ENCODE data around the gene VANGL1.

Gene VANGL1

GRCh38 chr1:115652236-115652788 is 10.5 kb downstream of the VANGL1 start:
- Histone ChIP-seq H3K4me1 (ENCODE audit: control insufficient read depth in 1 of 2, insufficient read depth in 2 of 2, low read length in 2 of 2) (peaks cover 21 to 26% of the 10 kb centered on the region in 2 donors), H3K27me3 (ENCODE audit: control insufficient read depth in 1 of 2, insufficient read depth in 2 of 2, low read length in 2 of 2) (no peaks in the 10 kb centered on the region), H3K9ac (ENCODE audit: low read depth in 1 of 2, low read length in 2 of 2) (no peak overlapping the region), H3K4me3 (ENCODE audit: low read depth in 1 of 2, low read length in 2 of 2) (no peak overlapping the region), H3K27ac (ENCODE audit: low read depth, low read length) (no peak overlapping the region), H3K36me3 (ENCODE audit: control insufficient read depth in 1 of 2, insufficient read depth in 2 of 2, low read length in 2 of 2) (peaks cover 0 to 18% of the 10 kb centered on the region in 2 donors), H3K9me3 (ENCODE audit: control insufficient read depth in 1 of 2, low read length in 2 of 2) (no peaks in the 10 kb centered on the region)

DNA sequence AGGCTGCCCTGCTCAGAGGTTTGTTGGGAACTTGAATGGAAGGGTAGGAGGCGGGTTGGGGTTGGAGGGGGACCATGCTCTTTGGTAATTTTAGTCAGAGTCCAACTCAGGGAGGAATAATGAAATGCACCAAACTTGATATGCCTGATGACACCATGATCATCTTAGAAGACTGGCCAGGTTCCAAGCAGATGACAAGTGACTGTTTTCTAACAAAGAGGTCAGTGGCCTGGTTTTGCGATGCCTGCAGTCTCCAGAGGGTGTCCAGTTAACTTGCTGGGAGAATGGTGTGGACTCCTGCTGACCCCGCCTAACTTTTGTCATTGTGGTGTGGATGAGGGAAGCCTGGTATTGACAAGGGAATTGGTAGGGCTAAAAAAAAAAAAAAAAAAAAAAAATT is 12.4 kb downstream of the VANGL1 start:
- H3K9me3 ChIP-seq (ENCODE audit: control insufficient read depth in 1 of 2, low read length in 2 of 2): no peaks in the 10 kb centered on the region
- H3K4me3 ChIP-seq (ENCODE audit: low read depth in 1 of 2, low read length in 2 of 2): no peak overlapping the region
- peaks cover 0 to 32% of the 10 kb centered on the region in 2 donors for H3K36me3 ChIP-seq (ENCODE audit: control insufficient read depth in 1 of 2, insufficient read depth in 2 of 2, low read length in 2 of 2)
- H3K27ac ChIP-seq (ENCODE audit: low read depth, low read length): no peak overlapping the region
- no peaks in the 10 kb centered on the region for H3K27me3 ChIP-seq (ENCODE audit: control insufficient read depth in 1 of 2, insufficient read depth in 2 of 2, low read length in 2 of 2)
- no peak overlapping the region for H3K9ac ChIP-seq (ENCODE audit: low read depth in 1 of 2, low read length in 2 of 2)
- H3K4me1 ChIP-seq (ENCODE audit: control insufficient read depth in 1 of 2, insufficient read depth in 2 of 2, low read length in 2 of 2): peaks cover 11 to 12% of the 10 kb centered on the region in 2 donors

- H3K4me1 ChIP-seq (ENCODE audit: control insufficient read depth in 1 of 2, insufficient read depth in 2 of 2, low read length in 2 of 2): peaks cover 4 to 6% of the 10 kb centered on the region in 2 donors
- no peaks in the 10 kb centered on the region for H3K27me3 ChIP-seq (ENCODE audit: control insufficient read depth in 1 of 2, insufficient read depth in 2 of 2, low read length in 2 of 2)
- no peak overlapping the region for H3K4me3 ChIP-seq (ENCODE audit: low read depth in 1 of 2, low read length in 2 of 2)
- peaks cover 0 to 35% of the 10 kb centered on the region in 2 donors for H3K36me3 ChIP-seq (ENCODE audit: control insufficient read depth in 1 of 2, insufficient read depth in 2 of 2, low read length in 2 of 2)
- no peak overlapping the region for H3K27ac ChIP-seq (ENCODE audit: low read depth, low read length)
- no peak overlapping the region for H3K9ac ChIP-seq (ENCODE audit: low read depth in 1 of 2, low read length in 2 of 2)
- no peaks in the 10 kb centered on the region for H3K9me3 ChIP-seq (ENCODE audit: control insufficient read depth in 1 of 2, low read length in 2 of 2)
Observed at GRCh38 chr1:115654663-115655305, 13.0 kb downstream of the VANGL1 start.

DNA sequence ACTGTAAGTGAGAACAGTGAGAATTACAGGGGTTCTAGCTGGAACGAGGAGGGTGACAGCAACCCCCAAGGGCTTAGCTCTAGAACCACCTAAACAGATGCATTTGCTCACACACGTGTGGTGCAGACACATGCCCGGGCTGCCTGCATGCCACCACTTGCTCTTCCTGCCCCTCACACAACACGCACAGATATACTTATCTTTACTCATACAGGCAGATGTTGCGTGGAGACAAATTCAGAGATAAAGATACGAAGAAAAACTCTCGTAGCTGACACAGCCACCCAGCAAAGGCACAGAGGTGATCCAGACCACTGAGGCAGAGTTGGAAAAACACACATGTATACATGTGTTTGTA is 13.5 kb downstream of the VANGL1 start:
- H3K36me3 ChIP-seq (ENCODE audit: control insufficient read depth in 1 of 2, insufficient read depth in 2 of 2, low read length in 2 of 2): peaks cover 0 to 39% of the 10 kb centered on the region in 2 donors
- no peak overlapping the region for H3K4me3 ChIP-seq (ENCODE audit: low read depth in 1 of 2, low read length in 2 of 2)
- peaks cover 0 to under 1% of the 10 kb centered on the region in 2 donors for H3K4me1 ChIP-seq (ENCODE audit: control insufficient read depth in 1 of 2, insufficient read depth in 2 of 2, low read length in 2 of 2)
- H3K27ac ChIP-seq (ENCODE audit: low read depth, low read length): no peak overlapping the region
- H3K27me3 ChIP-seq (ENCODE audit: control insufficient read depth in 1 of 2, insufficient read depth in 2 of 2, low read length in 2 of 2): no peaks in the 10 kb centered on the region
- H3K9me3 ChIP-seq (ENCODE audit: control insufficient read depth in 1 of 2, low read length in 2 of 2): no peaks in the 10 kb centered on the region
- H3K9ac ChIP-seq (ENCODE audit: low read depth in 1 of 2, low read length in 2 of 2): no peak overlapping the region

GRCh38 chr1:115655916-115656315 is 14.1 kb downstream of the VANGL1 start:
- Histone ChIP-seq H3K36me3 (ENCODE audit: control insufficient read depth in 1 of 2, insufficient read depth in 2 of 2, low read length in 2 of 2) (peaks cover 0 to 45% of the 10 kb centered on the region in 2 donors), H3K9me3 (ENCODE audit: control insufficient read depth in 1 of 2, low read length in 2 of 2) (no peaks in the 10 kb centered on the region), H3K4me1 (ENCODE audit: control insufficient read depth in 1 of 2, insufficient read depth in 2 of 2, low read length in 2 of 2) (no peaks in the 10 kb centered on the region), H3K27me3 (ENCODE audit: control insufficient read depth in 1 of 2, insufficient read depth in 2 of 2, low read length in 2 of 2) (no peaks in the 10 kb centered on the region), H3K27ac (ENCODE audit: low read depth, low read length) (no peak overlapping the region), H3K9ac (ENCODE audit: low read depth in 1 of 2, low read length in 2 of 2) (no peak overlapping the region), H3K4me3 (ENCODE audit: low read depth in 1 of 2, low read length in 2 of 2) (no peak overlapping the region)

DNA sequence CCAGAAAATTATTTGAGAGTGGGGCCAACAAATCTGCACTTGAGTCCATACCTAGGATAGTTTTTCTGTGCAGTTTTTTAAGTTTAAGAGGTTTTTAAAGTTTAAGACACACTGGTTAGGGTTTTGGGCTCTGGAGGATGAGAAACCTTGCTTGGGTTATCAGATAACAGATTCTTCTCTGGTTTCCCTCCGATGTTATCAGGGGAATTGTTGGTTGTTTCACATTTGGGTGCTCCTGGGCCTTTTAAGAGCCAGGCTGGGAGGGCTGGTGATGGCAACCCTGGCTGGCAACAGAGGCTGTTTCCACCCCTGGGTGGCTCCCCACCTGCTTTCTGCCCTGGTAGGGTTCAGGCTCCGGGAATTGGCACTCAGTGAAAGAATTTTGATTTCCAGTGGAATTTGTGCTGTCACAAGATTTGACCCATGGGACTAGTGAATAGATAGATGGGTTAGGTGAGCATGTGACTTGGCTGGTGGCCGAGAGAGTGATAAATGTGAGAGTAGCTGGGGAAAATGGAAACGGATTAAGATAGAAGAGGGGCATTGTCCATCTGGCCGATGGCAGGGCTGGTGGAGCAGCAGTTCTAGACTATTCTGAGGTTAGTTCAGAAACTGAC is 14.8 kb downstream of the VANGL1 start:
- Histone ChIP-seq H3K36me3 (ENCODE audit: control insufficient read depth in 1 of 2, insufficient read depth in 2 of 2, low read length in 2 of 2) (peaks cover 0 to 46% of the 10 kb centered on the region in 2 donors), H3K4me1 (ENCODE audit: control insufficient read depth in 1 of 2, insufficient read depth in 2 of 2, low read length in 2 of 2) (no peaks in the 10 kb centered on the region)

DNA sequence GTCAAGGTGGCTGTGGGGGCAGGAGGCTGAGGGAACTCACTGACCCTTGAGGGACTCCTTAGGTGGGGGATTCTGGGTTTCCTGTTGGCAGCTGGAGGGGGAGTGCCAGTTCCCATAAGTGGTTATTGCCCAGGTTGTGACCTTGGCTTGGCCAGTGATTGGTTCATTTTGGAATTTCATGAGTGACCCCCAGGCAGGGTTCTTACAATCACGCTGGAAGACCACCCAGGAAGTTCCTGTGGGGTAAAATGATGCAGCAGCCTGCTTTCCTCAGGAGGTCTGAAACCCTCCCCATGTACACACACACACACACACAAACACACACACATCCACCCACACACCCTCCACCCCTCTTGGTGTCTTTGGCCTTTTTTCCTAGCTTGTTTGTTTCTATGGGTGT is 16.9 kb downstream of the VANGL1 start:
- H3K27ac ChIP-seq (ENCODE audit: low read depth, low read length): no peak overlapping the region
- H3K9ac ChIP-seq (ENCODE audit: low read depth in 1 of 2, low read length in 2 of 2): no peak overlapping the region
- no peak overlapping the region for H3K4me3 ChIP-seq (ENCODE audit: low read depth in 1 of 2, low read length in 2 of 2)
- H3K9me3 ChIP-seq (ENCODE audit: control insufficient read depth in 1 of 2, low read length in 2 of 2): no peaks in the 10 kb centered on the region
- H3K4me1 ChIP-seq (ENCODE audit: control insufficient read depth in 1 of 2, insufficient read depth in 2 of 2, low read length in 2 of 2): no peaks in the 10 kb centered on the region
- no peaks in the 10 kb centered on the region for H3K27me3 ChIP-seq (ENCODE audit: control insufficient read depth in 1 of 2, insufficient read depth in 2 of 2, low read length in 2 of 2)
- peaks cover 4 to 40% of the 10 kb centered on the region in 2 donors for H3K36me3 ChIP-seq (ENCODE audit: control insufficient read depth in 1 of 2, insufficient read depth in 2 of 2, low read length in 2 of 2)

More for the DNA sequence above, 14.8 kb downstream of the VANGL1 start:
- Histone ChIP-seq H3K9me3 (ENCODE audit: control insufficient read depth in 1 of 2, low read length in 2 of 2) (no peaks in the 10 kb centered on the region), H3K27ac (ENCODE audit: low read depth, low read length) (no peak overlapping the region), H3K4me3 (ENCODE audit: low read depth in 1 of 2, low read length in 2 of 2) (no peak overlapping the region), H3K9ac (ENCODE audit: low read depth in 1 of 2, low read length in 2 of 2) (no peak overlapping the region), H3K27me3 (ENCODE audit: control insufficient read depth in 1 of 2, insufficient read depth in 2 of 2, low read length in 2 of 2) (no peaks in the 10 kb centered on the region)

DNA sequence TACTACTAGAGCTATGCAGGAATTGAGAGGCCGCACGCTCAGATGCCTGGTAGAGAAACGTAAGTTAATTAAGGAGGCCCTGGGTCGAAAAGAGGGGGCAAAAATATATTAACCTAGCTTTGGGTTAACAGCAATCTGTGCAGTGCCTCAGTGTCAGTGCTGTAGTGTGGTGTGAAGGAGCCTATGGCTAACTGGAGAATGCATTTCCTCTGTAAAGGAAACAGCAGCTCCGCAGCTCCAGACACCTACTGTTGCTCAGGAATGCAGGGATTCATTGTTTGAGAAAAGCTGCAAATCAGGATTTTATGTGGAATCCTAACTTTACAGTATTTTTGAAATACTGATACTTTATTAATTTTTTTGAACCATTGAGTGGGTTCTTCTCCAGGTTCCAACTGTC is 18.4 kb downstream of the VANGL1 start:
- Histone ChIP-seq H3K27ac (ENCODE audit: low read depth, low read length) (no peak overlapping the region), H3K4me3 (ENCODE audit: low read depth in 1 of 2, low read length in 2 of 2) (no peak overlapping the region), H3K4me1 (ENCODE audit: control insufficient read depth in 1 of 2, insufficient read depth in 2 of 2, low read length in 2 of 2) (no peaks in the 10 kb centered on the region), H3K36me3 (ENCODE audit: control insufficient read depth in 1 of 2, insufficient read depth in 2 of 2, low read length in 2 of 2) (peaks cover 14 to 49% of the 10 kb centered on the region in 2 donors), H3K27me3 (ENCODE audit: control insufficient read depth in 1 of 2, insufficient read depth in 2 of 2, low read length in 2 of 2) (no peaks in the 10 kb centered on the region), H3K9me3 (ENCODE audit: control insufficient read depth in 1 of 2, low read length in 2 of 2) (no peaks in the 10 kb centered on the region), H3K9ac (ENCODE audit: low read depth in 1 of 2, low read length in 2 of 2) (no peak overlapping the region)

- no peak overlapping the region for H3K9ac ChIP-seq (ENCODE audit: low read depth in 1 of 2, low read length in 2 of 2)
- no peaks in the 10 kb centered on the region for H3K4me1 ChIP-seq (ENCODE audit: control insufficient read depth in 1 of 2, insufficient read depth in 2 of 2, low read length in 2 of 2)
- H3K27me3 ChIP-seq (ENCODE audit: control insufficient read depth in 1 of 2, insufficient read depth in 2 of 2, low read length in 2 of 2): no peaks in the 10 kb centered on the region
- H3K36me3 ChIP-seq (ENCODE audit: control insufficient read depth in 1 of 2, insufficient read depth in 2 of 2, low read length in 2 of 2): peaks cover 14 to 53% of the 10 kb centered on the region in 2 donors
- no peak overlapping the region for H3K4me3 ChIP-seq (ENCODE audit: low read depth in 1 of 2, low read length in 2 of 2)
- no peaks in the 10 kb centered on the region for H3K9me3 ChIP-seq (ENCODE audit: control insufficient read depth in 1 of 2, low read length in 2 of 2)
- H3K27ac ChIP-seq (ENCODE audit: low read depth, low read length): no peak overlapping the region
Observed at GRCh38 chr1:115661157-115661556, 19.4 kb downstream of the VANGL1 start.

- no peak overlapping the region for H3K4me3 ChIP-seq (ENCODE audit: low read depth in 1 of 2, low read length in 2 of 2)
- H3K9me3 ChIP-seq (ENCODE audit: control insufficient read depth in 1 of 2, low read length in 2 of 2): no peaks in the 10 kb centered on the region
- peaks cover 7 to 8% of the 10 kb centered on the region in 2 donors for H3K4me1 ChIP-seq (ENCODE audit: control insufficient read depth in 1 of 2, insufficient read depth in 2 of 2, low read length in 2 of 2)
- H3K36me3 ChIP-seq (ENCODE audit: control insufficient read depth in 1 of 2, insufficient read depth in 2 of 2, low read length in 2 of 2): peaks cover 14 to 44% of the 10 kb centered on the region in 2 donors
- no peaks in the 10 kb centered on the region for H3K27me3 ChIP-seq (ENCODE audit: control insufficient read depth in 1 of 2, insufficient read depth in 2 of 2, low read length in 2 of 2)
- H3K27ac ChIP-seq (ENCODE audit: low read depth, low read length): no peak overlapping the region
- H3K9ac ChIP-seq (ENCODE audit: low read depth in 1 of 2, low read length in 2 of 2): no peak overlapping the region
Observed at GRCh38 chr1:115665319-115666096, 23.7 kb downstream of the VANGL1 start.
